Smooth muscle cell of the pulmonary artery (primary cell): ENCODE measurements around the gene CEP170B. TPM values are rescaled to one million over a fixed set of nuclear protein-coding genes. Genes with fewer than 3 reads are reported as not detected.

Experiments used
- total RNA-seq: library from RNA; depleted of rRNA; stranded (reverse); fragments of >200 nt; gene quantifications from 2 replicates; pipeline ENCODE4 v1.2.3, GENCODE V29; 2014

CEP170B gene
- total RNA-seq: 19.5 and 43.3 TPM in 2 replicates

DNA sequence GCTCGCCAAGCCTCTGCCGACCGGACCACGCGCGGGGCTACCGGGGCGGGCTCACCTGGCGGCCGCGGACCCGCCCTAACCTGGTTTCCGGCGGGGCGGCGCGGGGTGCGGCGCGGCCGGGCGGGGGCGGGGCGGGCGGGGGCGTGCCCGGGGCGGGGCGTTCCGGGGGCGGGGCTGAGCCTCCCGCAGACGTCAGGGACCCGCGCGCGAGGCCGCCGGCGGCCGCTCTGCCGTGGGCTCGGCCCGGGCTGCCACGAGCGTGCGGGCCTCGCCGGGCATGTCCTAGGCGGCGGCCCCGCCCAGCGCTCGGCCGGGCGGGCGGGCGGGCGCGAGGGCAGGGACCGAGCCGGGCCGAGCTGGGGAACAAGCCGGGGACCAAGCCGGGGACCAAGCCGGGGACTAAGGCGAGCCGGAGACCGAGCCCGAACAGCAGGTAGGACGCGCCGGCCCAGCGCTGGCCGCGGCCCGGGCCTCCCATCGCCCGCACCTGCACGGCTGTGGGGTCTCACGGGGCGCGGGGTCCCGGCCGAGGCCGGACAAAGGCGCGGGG is at the start of gene CEP170B:
Gene CEP170B (plus strand): TSS at position 188 of the 550 bp plus-strand sequence. CDS start 3,183 bp downstream, outside the sequence.

GRCh38 chr14:104924421-104925213 is 59.5 kb downstream of the CEP170B start, which contains the start of gene PLD4:
Gene PLD4 (plus strand): TSS chr14:104924879. CDS start chr14:104927141, 2,262 bp downstream.

Other genes starting within 250 kb of the CEP170B start
- 82.4 and 103 TPM in 2 replicates for gene INF2, start 175.7 kb upstream of the CEP170B start, total RNA-seq
- gene ADSS1, start 141.0 kb upstream of the CEP170B start, total RNA-seq: 13.0 and 16.3 TPM in 2 replicates
- gene SIVA1, start 112.1 kb upstream of the CEP170B start, total RNA-seq: 35.9 and 47.0 TPM in 2 replicates
- 239 and 285 TPM in 2 replicates for gene AKT1, start 69.5 kb upstream of the CEP170B start, total RNA-seq
- gene ZBTB42, start 64.2 kb upstream of the CEP170B start, total RNA-seq: 2.7 and 5.8 TPM in 2 replicates
- 0.07 and 0.13 TPM in 2 replicates for gene PLD4, start 59.6 kb downstream of the CEP170B start, total RNA-seq
- 41.4 and 194 TPM in 2 replicates for gene AHNAK2, start 113.1 kb downstream of the CEP170B start, total RNA-seq
- 9.6 and 12.1 TPM in 2 replicates for gene CLBA1, start 120.5 kb downstream of the CEP170B start, total RNA-seq
- 10.0 and 10.6 TPM in 2 replicates for gene CDCA4, start 155.8 kb downstream of the CEP170B start, total RNA-seq
- gene GPR132, start 200.2 kb downstream of the CEP170B start, total RNA-seq: 0.03 and 0.26 TPM in 2 replicates